Measurements from ENCODE around the gene NBPF15. TPM values are rescaled to one million over a fixed set of nuclear protein-coding genes. Genes with fewer than 3 reads are reported as not detected.
"Not testable (repeated sequence)": the region's sequence is repeated elsewhere in the genome, so short reads cannot be mapped to it uniquely, and the experiment has no call there.

Gene NBPF15
- polyA plus RNA-seq, 1 donor from 2014 or later, result 92.6 TPM

GRCh38 chr1:144418891-144419694 lies 42.4 kb downstream of the NBPF15 start:
- not testable (repeated sequence) for H2AFZ ChIP-seq (ENCODE audit: low read depth, low read length); H4K20me1 ChIP-seq (ENCODE audit: insufficient read depth); H3K9me3 ChIP-seq (ENCODE audit: low read length); H3K9ac ChIP-seq (ENCODE audit: low read length); H3K36me3 ChIP-seq (ENCODE audit: insufficient read depth, low read length); H3K4me2 ChIP-seq (ENCODE audit: low read length); H3K27ac ChIP-seq (ENCODE audit: low read length); H3F3A ChIP-seq (ENCODE audit: insufficient read depth, low read length, poor library complexity, severe bottlenecking); H3K79me2 ChIP-seq (replicated peaks; ENCODE audit: insufficient read depth, low read length); H3K27me3 ChIP-seq (ENCODE audit: insufficient read depth, low read depth, low read length); H3K9me2 ChIP-seq (ENCODE audit: insufficient read depth, low read length)
- peak overlapping the region; percentile 55 for H3K4me3 ChIP-seq (ENCODE audit: low read length)
- peak; percentile 41 for TF ChIP-seq CTCF (IDR thresholded peaks at IDR 0.05; ENCODE audit: poor library complexity, severe bottlenecking)
- TF ChIP-seq SMC3 (conservative IDR thresholded peaks at IDR 0.05; ENCODE audit: poor library complexity), result peak; percentile 24

GRCh38 chr1:144413404-144414118 lies 47.9 kb downstream of the NBPF15 start:
- H3K27ac ChIP-seq (ENCODE audit: low read length); H3K27me3 ChIP-seq (ENCODE audit: insufficient read depth, low read depth, low read length); H3K4me2 ChIP-seq (ENCODE audit: low read length); H3K36me3 ChIP-seq (ENCODE audit: insufficient read depth, low read length); H3F3A ChIP-seq (ENCODE audit: insufficient read depth, low read length, poor library complexity, severe bottlenecking); H4K20me1 ChIP-seq (ENCODE audit: insufficient read depth); H2AFZ ChIP-seq (ENCODE audit: low read depth, low read length); H3K79me2 ChIP-seq (replicated peaks; ENCODE audit: insufficient read depth, low read length); H3K9me3 ChIP-seq (ENCODE audit: low read length); H3K9me2 ChIP-seq (ENCODE audit: insufficient read depth, low read length): not testable (repeated sequence)
- peak overlapping the region; percentile 50 for H3K9ac ChIP-seq (ENCODE audit: low read length)
- peak overlapping the region; percentile 60 for H3K4me3 ChIP-seq (ENCODE audit: low read length)

GRCh38 chr1:144412491-144413403 lies 48.7 kb downstream of the NBPF15 start:
- H3K79me2 ChIP-seq (replicated peaks; ENCODE audit: insufficient read depth, low read length); H2AFZ ChIP-seq (ENCODE audit: low read depth, low read length); H3K36me3 ChIP-seq (ENCODE audit: insufficient read depth, low read length); H3K27me3 ChIP-seq (ENCODE audit: insufficient read depth, low read depth, low read length); H3K4me2 ChIP-seq (ENCODE audit: low read length); H3K9me3 ChIP-seq (ENCODE audit: low read length); H3K9me2 ChIP-seq (ENCODE audit: insufficient read depth, low read length); H4K20me1 ChIP-seq (ENCODE audit: insufficient read depth); H3F3A ChIP-seq (ENCODE audit: insufficient read depth, low read length, poor library complexity, severe bottlenecking): not testable (repeated sequence)
- TF ChIP-seq RAD21 (conservative IDR thresholded peaks at IDR 0.05) (peak; percentile 19), SMC3 (conservative IDR thresholded peaks at IDR 0.05; ENCODE audit: poor library complexity) (peak; percentile 8), REST (IDR thresholded peaks at IDR 0.05; ENCODE audit: borderline replicate concordance) (peak; percentile 40), POLR2AphosphoS5 (IDR thresholded peaks at IDR 0.05) (peak; percentile 97)
- H3K27ac ChIP-seq (ENCODE audit: low read length), result peak overlapping the region; percentile 49
- H3K9ac ChIP-seq (ENCODE audit: low read length), result peak overlapping the region; percentile 50
- H3K4me3 ChIP-seq (ENCODE audit: low read length), result peak overlapping the region; percentile 60
